HCT116 (cell line): Measurements from ENCODE around the gene C1QTNF3.

Experiments
- CTCF ChIP-seq, 3 experiments: fragments of 200-600 bp in 1 of 3; sonication (generic) in 1 of 3; IDR thresholded peaks in 2 of 3; conservative IDR thresholded peaks in 1 of 3; 2 replicates each; pipeline ENCODE4 v1.5.1; 2012 to 2017; ENCODE audit warnings: low read depth in 2 of 3, low read length in 2 of 3, antibody characterized with exemption in 1 of 3, borderline replicate concordance in 1 of 3, control low read depth in 1 of 3, mild to moderate bottlenecking in 1 of 3, mixed read lengths in 1 of 3, mixed run types in 1 of 3, moderate library complexity in 1 of 3; ENCODE audit not compliant: insufficient read depth in 1 of 3
- EZH2 ChIP-seq: fragments of 200-600 bp; sonication (generic); IDR thresholded peaks from 2 replicates; pipeline ENCODE4 v1.6.1; 2017; ENCODE audit warnings: antibody characterized with exemption, mixed run types
- POLR2A ChIP-seq: IDR thresholded peaks from 2 replicates; pipeline ENCODE4 v1.7.0; 2011; ENCODE audit warnings: borderline replicate concordance; ENCODE audit not compliant: insufficient read depth, insufficient read length; ENCODE audit errors: extremely low read depth
- RAD21 ChIP-seq: IDR thresholded peaks from 2 replicates; pipeline ENCODE4 v1.6.1; 2012; ENCODE audit warnings: low read depth, mild to moderate bottlenecking
- SP1 ChIP-seq: IDR thresholded peaks from 2 replicates; pipeline ENCODE4 v1.6.1; 2012; ENCODE audit warnings: low read depth
- TCF7L2 ChIP-seq: IDR thresholded peaks from 2 replicates; pipeline ENCODE4 v1.7.0; 2011; ENCODE audit warnings: borderline replicate concordance, inconsistent platforms; ENCODE audit not compliant: insufficient read depth, insufficient read length; ENCODE audit errors: extremely low read depth

GRCh38 chr5:34028349-34028748, 14.7 kb downstream of the C1QTNF3 start:
- TF ChIP-seq RAD21 = no peak
- TF ChIP-seq CTCF (IDR thresholded peaks at IDR 0.05 in 2 of 3, conservative IDR thresholded peaks at IDR 0.05 in 1 of 3; ENCODE audit: borderline replicate concordance in 1 of 3, insufficient read depth in 1 of 3, low read depth in 2 of 3, low read length in 2 of 3) = no peak
- TF ChIP-seq TCF7L2 = no peak
- no peak for TF ChIP-seq EZH2
- TF ChIP-seq SP1 = no peak
- TF ChIP-seq POLR2A = no peak
